Choroid plexus epithelial cell (primary cell): ENCODE results near the gene GOLT1A.
A peak's percentile ranks its signal among the peaks of the same experiment; 100 is the strongest.

Experiments used
- DNase-seq: peaks from one replicate; pipeline ENCODE4 v3.0.0-alpha.2; 2010; ENCODE audit warnings: low read depth
- H3K4me3 ChIP-seq: 2 replicates; pipeline ENCODE4 v1.5.1; 2011; ENCODE audit warnings: low read depth, mild to moderate bottlenecking, control low read depth, low read length, moderate library complexity
- TF ChIP-seq, protein P1 (sequence below): conservative IDR thresholded peaks from 2 replicates; pipeline ENCODE4 v1.5.1; 2011; ENCODE audit warnings: low read depth, mild to moderate bottlenecking, control low read depth, inconsistent platforms, low read length, moderate library complexity

The GOLT1A gene

GRCh38 chr1:204232526-204232925, 18.7 kb upstream of the GOLT1A start:
- TF ChIP-seq, protein P1, sequence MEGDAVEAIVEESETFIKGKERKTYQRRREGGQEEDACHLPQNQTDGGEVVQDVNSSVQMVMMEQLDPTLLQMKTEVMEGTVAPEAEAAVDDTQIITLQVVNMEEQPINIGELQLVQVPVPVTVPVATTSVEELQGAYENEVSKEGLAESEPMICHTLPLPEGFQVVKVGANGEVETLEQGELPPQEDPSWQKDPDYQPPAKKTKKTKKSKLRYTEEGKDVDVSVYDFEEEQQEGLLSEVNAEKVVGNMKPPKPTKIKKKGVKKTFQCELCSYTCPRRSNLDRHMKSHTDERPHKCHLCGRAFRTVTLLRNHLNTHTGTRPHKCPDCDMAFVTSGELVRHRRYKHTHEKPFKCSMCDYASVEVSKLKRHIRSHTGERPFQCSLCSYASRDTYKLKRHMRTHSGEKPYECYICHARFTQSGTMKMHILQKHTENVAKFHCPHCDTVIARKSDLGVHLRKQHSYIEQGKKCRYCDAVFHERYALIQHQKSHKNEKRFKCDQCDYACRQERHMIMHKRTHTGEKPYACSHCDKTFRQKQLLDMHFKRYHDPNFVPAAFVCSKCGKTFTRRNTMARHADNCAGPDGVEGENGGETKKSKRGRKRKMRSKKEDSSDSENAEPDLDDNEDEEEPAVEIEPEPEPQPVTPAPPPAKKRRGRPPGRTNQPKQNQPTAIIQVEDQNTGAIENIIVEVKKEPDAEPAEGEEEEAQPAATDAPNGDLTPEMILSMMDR, result no peak
- H3K4me3 ChIP-seq, result no peak overlapping the region
- DNase-seq, result no peak

DNA sequence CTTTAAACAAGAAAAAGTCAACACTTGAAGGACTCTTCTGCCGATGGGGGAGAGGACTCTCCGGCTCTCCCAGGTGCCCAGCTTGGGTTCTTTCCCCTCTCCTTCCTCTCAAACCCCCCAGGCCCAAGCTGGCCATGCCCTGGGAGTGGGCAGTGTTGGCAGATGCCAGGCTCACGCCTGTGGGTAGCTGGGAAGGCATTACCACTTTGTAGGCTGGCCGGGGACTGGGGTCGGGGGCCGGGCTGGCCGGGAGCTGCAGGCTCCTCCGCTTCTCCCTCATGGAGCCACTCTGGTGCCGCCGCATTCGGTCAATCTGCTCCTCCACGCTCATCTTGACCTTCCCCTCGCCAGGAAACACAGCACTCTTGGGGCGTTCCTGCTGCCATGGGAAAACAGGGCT, 16.4 kb upstream of the GOLT1A start:
- TF ChIP-seq, protein P1, result no peak
- DNase-seq, result no peak
- no peak overlapping the region for H3K4me3 ChIP-seq

- no peak for DNase-seq
- H3K4me3 ChIP-seq, result no peak overlapping the region
- TF ChIP-seq, protein P1, result no peak
Measured at GRCh38 chr1:204228896-204229295, 15.1 kb upstream of the GOLT1A start.

DNA sequence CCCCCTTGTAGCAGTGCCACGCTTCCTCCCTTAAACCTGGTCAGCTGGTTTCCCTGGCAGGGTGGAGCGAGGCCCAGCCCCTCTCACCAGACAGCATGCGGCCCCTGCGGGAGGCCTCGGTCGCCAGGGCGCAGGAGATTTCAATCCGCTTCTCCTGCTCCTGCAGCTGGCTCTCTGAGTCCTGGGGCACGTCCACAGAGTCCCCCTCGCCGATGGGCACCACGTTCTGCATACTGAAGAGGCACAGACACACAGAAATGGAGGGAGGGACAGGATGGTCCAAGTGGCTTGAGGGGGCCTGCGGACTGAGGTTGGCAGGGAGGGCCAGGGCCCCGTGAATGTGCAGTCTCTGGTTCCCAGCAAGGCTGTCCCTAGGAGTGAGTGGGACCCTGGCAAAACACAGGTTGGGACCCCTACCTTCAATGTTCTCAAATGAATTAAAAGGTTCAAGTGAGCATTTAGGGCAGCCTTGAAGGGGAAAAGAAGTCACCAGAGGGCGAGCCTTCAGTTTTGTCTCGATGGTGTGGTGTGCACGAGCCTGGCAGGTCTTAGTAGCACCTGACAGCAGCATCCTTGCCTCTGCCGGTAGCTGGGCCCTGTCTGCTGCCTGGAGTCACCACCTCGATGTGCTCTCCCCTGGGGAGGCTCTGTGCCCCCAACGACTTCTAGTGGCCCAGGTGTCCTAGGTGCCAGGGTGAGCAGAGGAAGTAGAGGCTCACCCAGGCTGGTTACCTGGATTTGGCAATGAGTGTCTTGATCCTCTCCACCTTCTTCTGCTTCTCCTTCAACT, 14.4 kb upstream of the GOLT1A start:
- no peak overlapping the region for H3K4me3 ChIP-seq
- TF ChIP-seq, protein P1, result no peak
- no peak for DNase-seq

GRCh38 chr1:204227351-204227750, 13.6 kb upstream of the GOLT1A start:
- TF ChIP-seq, protein P1, result no peak
- H3K4me3 ChIP-seq, result no peak overlapping the region
- no peak for DNase-seq

DNA sequence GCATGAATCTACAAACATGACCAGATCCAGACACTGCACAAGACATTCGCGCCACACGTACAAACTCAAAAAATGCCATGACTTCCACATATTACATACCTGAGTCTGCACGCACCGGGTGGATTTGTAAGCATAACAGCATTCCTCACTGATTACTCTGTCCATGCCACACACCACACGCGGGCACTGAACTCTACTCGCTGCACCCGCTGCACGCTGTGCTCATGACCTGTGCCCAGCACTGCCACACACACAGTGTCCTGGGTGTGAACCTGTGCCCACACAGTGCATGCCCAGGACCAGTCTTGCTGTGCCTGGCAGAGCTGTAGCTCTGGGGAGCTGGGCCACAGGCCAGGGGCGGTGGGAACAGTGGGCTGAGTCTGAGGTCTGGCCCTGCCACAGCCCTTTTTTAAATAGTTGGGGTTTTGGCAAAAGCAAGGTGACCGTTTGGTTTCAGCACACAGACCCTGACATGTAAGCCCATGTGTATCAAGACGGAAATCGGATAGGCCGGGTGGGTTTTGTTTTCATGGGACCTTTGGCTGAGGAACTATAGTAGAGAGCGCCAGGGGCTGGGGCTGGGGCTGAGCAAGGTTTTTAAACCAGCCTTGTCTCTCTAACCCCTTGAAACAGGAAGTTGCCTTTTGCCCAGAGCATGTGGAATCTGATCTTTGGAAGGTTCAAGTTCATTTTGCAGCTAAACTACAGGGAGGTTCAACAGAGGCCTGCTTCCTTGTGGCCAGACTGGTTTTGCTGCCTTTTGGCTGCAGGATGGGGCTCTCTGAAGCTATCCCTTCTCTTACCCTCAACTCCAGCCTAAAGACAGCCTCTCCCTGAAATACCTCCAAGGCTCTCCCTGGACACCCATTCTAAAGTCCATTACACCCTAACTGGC, 12.3 kb upstream of the GOLT1A start:
- TF ChIP-seq, protein P1, result no peak
- DNase-seq, result peak; percentile 15
- H3K4me3 ChIP-seq, result no peak overlapping the region
